Liver (tissue), 9 donors: ENCODE measurements around the gene LRRC18. TPM values are rescaled to one million over a fixed set of nuclear protein-coding genes. Genes with fewer than 3 reads are reported as not detected.

Experiments used
- DNase-seq: peaks from one replicate; pipeline ENCODE4 v3.0.0-alpha.2; 2017; ENCODE audit warnings: low spot score
- H3K27ac ChIP-seq, 2 donors: one replicate each; pipeline ENCODE4 v1.7.0; 2013; ENCODE audit warnings: inconsistent platforms in 2 of 2, low read length in 2 of 2, control low read depth in 1 of 2, low read depth in 1 of 2, mild to moderate bottlenecking in 1 of 2
- H3K27me3 ChIP-seq, 4 donors: one replicate each; pipeline versions ENCODE4 v1.6.1 to v1.7.0; 2013; ENCODE audit warnings: low read length in 3 of 4, inconsistent platforms in 1 of 4, mild to moderate bottlenecking in 1 of 4, moderate library complexity in 1 of 4; ENCODE audit not compliant: control insufficient read depth in 4 of 4, insufficient read depth in 4 of 4
- H3K36me3 ChIP-seq, 4 donors: one replicate each; pipeline versions ENCODE4 v1.6.1 to v1.7.0; 2013; ENCODE audit warnings: low read length in 3 of 4, mild to moderate bottlenecking in 3 of 4, low read depth in 1 of 4, moderate library complexity in 1 of 4; ENCODE audit not compliant: control insufficient read depth in 4 of 4, insufficient read depth in 3 of 4
- H3K4me1 ChIP-seq, 4 donors: one replicate each; pipeline versions ENCODE4 v1.6.1 to v1.7.0; 2013; ENCODE audit warnings: low read length in 3 of 4, mild to moderate bottlenecking in 3 of 4, moderate library complexity in 1 of 4; ENCODE audit not compliant: control insufficient read depth in 4 of 4, insufficient read depth in 4 of 4
- H3K4me3 ChIP-seq, 3 donors: one replicate each; pipeline versions ENCODE4 v1.6.1 to v1.7.0; 2013; ENCODE audit warnings: low read length in 3 of 3, control low read depth in 1 of 3, low read depth in 1 of 3, mild to moderate bottlenecking in 1 of 3
- H3K9ac ChIP-seq, 2 donors: one replicate each; pipeline ENCODE4 v1.7.0; 2013; ENCODE audit warnings: low read length in 2 of 2, mild to moderate bottlenecking in 2 of 2, moderate library complexity in 2 of 2, control low read depth in 1 of 2, low read depth in 1 of 2
- H3K9me3 ChIP-seq, 4 donors: one replicate each; pipeline versions ENCODE4 v1.6.1 to v1.7.0; 2013; ENCODE audit warnings: low read length in 3 of 4; ENCODE audit not compliant: control insufficient read depth in 4 of 4
- ATF3 ChIP-seq: IDR thresholded peaks from 2 replicates; pipeline ENCODE4 v1.6.1; 2016; ENCODE audit warnings: antibody characterized with exemption
- CTCF ChIP-seq: fragments of 150-350 bp; IDR thresholded peaks from 2 replicates; pipeline ENCODE4 v1.5.1; 2017; ENCODE audit warnings: improper control_type of control experiment, low read depth, low read length; ENCODE audit not compliant: missing input control
- EGR1 ChIP-seq, 2 donors: IDR thresholded peaks; 2 replicates each; pipeline ENCODE4 v1.6.1; 2016 to 2018; ENCODE audit warnings: antibody characterized with exemption in 2 of 2, low read depth in 2 of 2
- FOXA1 ChIP-seq: IDR thresholded peaks from 2 replicates; pipeline ENCODE4 v1.6.1; 2016; ENCODE audit warnings: antibody characterized with exemption
- FOXA2 ChIP-seq: IDR thresholded peaks from 2 replicates; pipeline ENCODE4 v1.6.1; 2016; ENCODE audit warnings: antibody characterized with exemption
- GABPA ChIP-seq, 2 donors: IDR thresholded peaks in 1 of 2; conservative IDR thresholded peaks in 1 of 2; 2 replicates each; pipeline ENCODE4 v1.6.1; 2016; ENCODE audit warnings: antibody characterized with exemption in 2 of 2, mild to moderate bottlenecking in 1 of 2, moderate library complexity in 1 of 2
- HNF4G ChIP-seq: IDR thresholded peaks from 2 replicates; pipeline ENCODE4 v1.6.1; 2016; ENCODE audit warnings: antibody characterized with exemption
- JUND ChIP-seq, 2 donors: IDR thresholded peaks; 2 replicates each; pipeline ENCODE4 v1.6.1; 2016; ENCODE audit warnings: antibody characterized with exemption in 2 of 2
- NR2F2 ChIP-seq: IDR thresholded peaks from 2 replicates; pipeline ENCODE4 v1.6.1; 2016; ENCODE audit warnings: antibody characterized with exemption
- RAD21 ChIP-seq, 2 donors: IDR thresholded peaks; 2 replicates each; pipeline ENCODE4 v1.6.1; 2016; ENCODE audit warnings: antibody characterized with exemption in 2 of 2, mild to moderate bottlenecking in 2 of 2
- REST ChIP-seq: IDR thresholded peaks from 2 replicates; pipeline ENCODE4 v1.6.1; 2016; ENCODE audit warnings: antibody characterized with exemption, mild to moderate bottlenecking
- RXRA ChIP-seq, 2 donors: IDR thresholded peaks; 2 replicates each; pipeline ENCODE4 v1.6.1; 2017 to 2018; ENCODE audit warnings: antibody characterized with exemption in 2 of 2, mild to moderate bottlenecking in 1 of 2
- SP1 ChIP-seq: IDR thresholded peaks from 2 replicates; pipeline ENCODE4 v1.6.1; 2018; ENCODE audit warnings: antibody characterized with exemption, mild to moderate bottlenecking
- TAF1 ChIP-seq: conservative IDR thresholded peaks from 2 replicates; pipeline ENCODE4 v1.6.1; 2016; ENCODE audit warnings: antibody characterized with exemption, mild to moderate bottlenecking
- YY1 ChIP-seq: IDR thresholded peaks from 2 replicates; pipeline ENCODE4 v1.6.1; 2016; ENCODE audit warnings: antibody characterized with exemption, mild to moderate bottlenecking
- ZBTB33 ChIP-seq: IDR thresholded peaks from 2 replicates; pipeline ENCODE4 v1.6.1; 2016; ENCODE audit warnings: antibody characterized with exemption
- whole genome bisulfite sequencing: extraction: QIAGEN DNeasy Blood & Tissue Kit; methylation state at CpG from one replicate; pipeline ENCODE4 v1.1.7; 2013; 5-methylcytosine and 5-hydroxymethylcytosine counted together
- polyA plus RNA-seq, 2 donors: library from polyadenylated mRNA; stranded (reverse) in 1 of 2; unstranded in 1 of 2; fragments of 200-250 nt in 1 of 2; fragments of >200 nt in 1 of 2; fragmentation: Nextera tagmentation in 1 of 2; extraction: Ambion mirVana in 1 of 2; gene quantifications; one replicate each; pipeline versions ENCODE4 v1.2.1 to v1.2.3, GENCODE V29; 2013 to 2015
- total RNA-seq, 2 donors: library from RNA; depleted of rRNA; stranded (reverse); fragments of >200 nt; gene quantifications; one replicate each; pipeline ENCODE4 v1.2.3, GENCODE V29; 2014
- donor health status: healthy.
- donor health status: healthy.
- donor health status: healthy.
- donor health status: healthy.
- donor health status: healthy.

The LRRC18 gene
- total and polyA plus RNA-seq, 4 donors = not detected

GRCh38 chr10:48906841-48907240 is 32.8 kb downstream of the LRRC18 start:
- H3K36me3 ChIP-seq = no peaks in the 10 kb centered on the region
- H3K9me3 ChIP-seq = no peaks in the 10 kb centered on the region
- H3K4me1 ChIP-seq = no peaks in the 10 kb centered on the region
- H3K27ac ChIP-seq = no peak overlapping the region
- TF ChIP-seq YY1 (no peak), RXRA (IDR thresholded peaks at IDR 0.05) (no peak), FOXA2 (no peak), GABPA (IDR thresholded peaks at IDR 0.05 in 1 of 2, conservative IDR thresholded peaks at IDR 0.05 in 1 of 2) (no peak), FOXA1 (no peak), JUND (IDR thresholded peaks at IDR 0.05) (no peak), ATF3 (no peak), REST (no peak), SP1 (no peak), CTCF (no peak), NR2F2 (no peak), EGR1 (IDR thresholded peaks at IDR 0.05; ENCODE audit: low read depth in 2 of 2) (no peak), ZBTB33 (no peak)
- 88% methylated on average over 2 of the region's 2 CpGs for WGBS
- H3K27me3 ChIP-seq = peaks cover 0 to 3% (median 0%) of the 10 kb centered on the region in 4 donors
- no peak overlapping the region for H3K4me3 ChIP-seq
- no peak overlapping the region for H3K9ac ChIP-seq
- DNase-seq = no peak

GRCh38 chr10:48905311-48905710 is 34.3 kb downstream of the LRRC18 start:
- TF ChIP-seq CTCF (no peak), YY1 (no peak), HNF4G (no peak), GABPA (IDR thresholded peaks at IDR 0.05 in 1 of 2, conservative IDR thresholded peaks at IDR 0.05 in 1 of 2) (no peak), JUND (IDR thresholded peaks at IDR 0.05) (no peak), NR2F2 (no peak), RAD21 (IDR thresholded peaks at IDR 0.05) (no peak), TAF1 (no peak), EGR1 (IDR thresholded peaks at IDR 0.05; ENCODE audit: low read depth in 2 of 2) (no peak), RXRA (IDR thresholded peaks at IDR 0.05) (no peak), ATF3 (no peak), FOXA1 (no peak), ZBTB33 (no peak), FOXA2 (no peak), SP1 (no peak)
- DNase-seq = no peak
- Histone ChIP-seq H3K4me1 (no peaks in the 10 kb centered on the region), H3K27me3 (peaks cover 0 to 3% (median 0%) of the 10 kb centered on the region in 4 donors), H3K36me3 (no peaks in the 10 kb centered on the region), H3K9me3 (no peaks in the 10 kb centered on the region), H3K27ac (no peak overlapping the region), H3K4me3 (no peak overlapping the region), H3K9ac (no peak overlapping the region)
- WGBS = 98% methylated on average over 2 of the region's 2 CpGs
